H1 (cell line): ENCODE results near the gene MCL1.

Experiments
- CREB1 ChIP-seq: IDR thresholded peaks from 2 replicates; pipeline ENCODE4 v1.6.1; 2012; ENCODE audit warnings: inconsistent platforms
- CTCF ChIP-seq, 3 experiments: IDR thresholded peaks; 1 replicate in 2 of 3; 2 replicates in 1 of 3; pipeline versions ENCODE4 v1.5.1 to v1.6.1; 2011; ENCODE audit warnings: low read length in 3 of 3, mild to moderate bottlenecking in 3 of 3, inconsistent platforms in 2 of 3, low read depth in 1 of 3, moderate library complexity in 1 of 3; ENCODE audit not compliant: insufficient read depth in 1 of 3; ENCODE audit errors: control extremely low read depth in 1 of 3
- POLR2AphosphoS5 ChIP-seq: IDR thresholded peaks from 2 replicates; pipeline ENCODE4 v1.6.1; 2011; ENCODE audit warnings: low read depth, low read length

GRCh38 chr1:150557813-150558212 is 21.6 kb downstream of the MCL1 start:
- TF ChIP-seq POLR2AphosphoS5: no peak
- TF ChIP-seq CTCF (IDR thresholded peaks at IDR 0.05; ENCODE audit: control extremely low read depth in 1 of 3, insufficient read depth in 1 of 3, low read depth in 1 of 3, low read length in 3 of 3): no peak
- no peak for TF ChIP-seq CREB1
